Hypothalamus (tissue), 51 donors: Measurements from ENCODE around the gene UBIAD1.
"Not testable (repeated sequence)": the region's sequence is repeated elsewhere in the genome, so short reads cannot be mapped to it uniquely, and the experiment has no call there.

Experiments used
- DNase-seq, 51 donors: peaks; one replicate each; lab custom pipeline; 2025; lab: John Stamatoyannopoulos, UW

UBIAD1 gene

GRCh38 chr1:11272832-11273594 lies at the start of gene UBIAD1:
TSS of gene UBIAD1 (plus strand) at chr1:11273198. CDS start at chr1:11273532, 334 bp downstream.
- DNase-seq, result peak; percentile 44 to 96 (median 83)

- no peak for DNase-seq
Observed at GRCh38 chr1:11227106-11228077, 45.6 kb upstream of the UBIAD1 start.

GRCh38 chr1:11229203-11229602 lies 43.8 kb upstream of the UBIAD1 start:
- DNase-seq, result no peak

DNA sequence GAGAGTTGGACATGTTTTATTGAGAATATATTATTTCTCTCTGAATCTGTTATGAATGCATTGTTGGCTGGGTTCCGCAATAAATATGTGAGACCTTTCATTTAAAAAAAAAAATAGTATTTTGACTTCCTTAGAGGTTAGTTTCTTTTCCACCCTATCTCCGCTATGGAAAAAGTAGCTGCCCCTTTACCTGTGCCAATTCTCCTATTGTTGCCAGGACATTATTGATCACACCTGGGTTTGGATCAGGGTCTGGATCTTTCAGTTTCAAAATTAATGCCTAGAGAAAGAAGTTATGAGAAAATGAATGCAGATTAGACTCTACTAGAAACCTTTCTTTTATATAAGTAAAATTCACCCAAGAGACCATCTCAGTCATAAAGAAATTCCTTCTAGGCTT lies 39.8 kb upstream of the UBIAD1 start:
- DNase-seq, result no peak

DNA sequence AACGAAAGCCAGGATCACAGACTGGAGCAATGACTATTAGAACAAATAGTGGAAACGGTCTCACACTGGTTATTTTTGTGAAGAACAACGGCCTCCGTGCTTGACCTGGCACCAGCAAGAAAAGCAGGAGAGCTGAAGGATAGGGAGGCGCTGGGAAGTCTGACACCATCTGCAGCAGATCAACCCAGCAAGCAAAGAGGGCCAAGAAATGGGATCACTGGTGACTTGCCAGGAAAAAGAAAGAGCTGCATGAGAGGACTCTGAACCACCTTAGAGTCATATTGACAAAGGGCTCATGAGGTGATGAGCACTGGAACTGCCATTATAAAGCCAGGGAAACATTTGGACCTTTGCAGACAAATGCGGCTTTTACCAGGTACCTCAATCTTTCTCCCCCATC lies 35.6 kb upstream of the UBIAD1 start:
- no peak for DNase-seq

- DNase-seq, result no peak
Observed at GRCh38 chr1:11238311-11238710, 34.7 kb upstream of the UBIAD1 start.

- DNase-seq, result no peak
Observed at GRCh38 chr1:11245248-11245647, 27.8 kb upstream of the UBIAD1 start.

- no peak for DNase-seq
Observed at GRCh38 chr1:11245904-11246719, 26.9 kb upstream of the UBIAD1 start.

GRCh38 chr1:11248169-11248568 lies 24.8 kb upstream of the UBIAD1 start:
- no peak for DNase-seq

- DNase-seq, result no peak
Observed at GRCh38 chr1:11252538-11252937, 20.5 kb upstream of the UBIAD1 start.

DNA sequence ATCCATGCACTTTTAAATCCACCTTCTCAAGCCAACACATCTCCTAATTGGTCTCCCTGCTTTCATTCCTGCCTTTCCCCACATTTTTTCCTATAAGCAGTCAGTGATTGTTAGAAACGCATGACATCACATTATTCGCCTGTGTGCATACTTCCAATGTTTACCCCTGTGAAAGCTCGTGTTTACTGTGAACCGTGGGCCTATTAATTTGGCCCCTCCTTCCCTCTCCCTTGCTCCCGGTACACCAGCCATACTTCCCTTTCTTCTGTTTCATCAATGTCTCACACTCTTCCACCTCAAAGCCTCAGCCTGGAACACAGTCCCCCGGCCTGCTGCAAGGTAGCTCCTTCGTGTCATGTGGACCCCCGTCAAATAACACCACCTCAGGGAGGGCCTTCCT lies 19.8 kb upstream of the UBIAD1 start:
- no peak for DNase-seq

DNA sequence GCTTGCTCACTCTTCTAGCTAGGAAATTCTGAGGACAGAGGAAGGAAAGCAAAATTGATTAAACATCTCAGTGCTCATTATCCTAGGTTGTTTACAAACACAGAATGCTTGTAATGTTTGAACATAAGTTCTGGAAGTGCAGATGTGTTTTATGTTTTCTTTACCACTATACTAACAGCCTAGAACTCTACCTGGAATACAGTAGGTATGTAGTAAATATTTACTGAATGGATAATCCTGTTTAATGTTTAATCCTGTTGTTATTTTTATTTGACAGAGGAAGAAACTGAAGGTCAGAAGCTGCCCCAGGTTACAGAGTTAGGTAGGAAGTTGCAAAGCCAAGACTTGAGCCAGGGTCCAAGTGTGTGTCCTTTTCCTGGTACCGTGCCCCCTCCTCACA lies 16.7 kb upstream of the UBIAD1 start:
- no peak for DNase-seq

DNA sequence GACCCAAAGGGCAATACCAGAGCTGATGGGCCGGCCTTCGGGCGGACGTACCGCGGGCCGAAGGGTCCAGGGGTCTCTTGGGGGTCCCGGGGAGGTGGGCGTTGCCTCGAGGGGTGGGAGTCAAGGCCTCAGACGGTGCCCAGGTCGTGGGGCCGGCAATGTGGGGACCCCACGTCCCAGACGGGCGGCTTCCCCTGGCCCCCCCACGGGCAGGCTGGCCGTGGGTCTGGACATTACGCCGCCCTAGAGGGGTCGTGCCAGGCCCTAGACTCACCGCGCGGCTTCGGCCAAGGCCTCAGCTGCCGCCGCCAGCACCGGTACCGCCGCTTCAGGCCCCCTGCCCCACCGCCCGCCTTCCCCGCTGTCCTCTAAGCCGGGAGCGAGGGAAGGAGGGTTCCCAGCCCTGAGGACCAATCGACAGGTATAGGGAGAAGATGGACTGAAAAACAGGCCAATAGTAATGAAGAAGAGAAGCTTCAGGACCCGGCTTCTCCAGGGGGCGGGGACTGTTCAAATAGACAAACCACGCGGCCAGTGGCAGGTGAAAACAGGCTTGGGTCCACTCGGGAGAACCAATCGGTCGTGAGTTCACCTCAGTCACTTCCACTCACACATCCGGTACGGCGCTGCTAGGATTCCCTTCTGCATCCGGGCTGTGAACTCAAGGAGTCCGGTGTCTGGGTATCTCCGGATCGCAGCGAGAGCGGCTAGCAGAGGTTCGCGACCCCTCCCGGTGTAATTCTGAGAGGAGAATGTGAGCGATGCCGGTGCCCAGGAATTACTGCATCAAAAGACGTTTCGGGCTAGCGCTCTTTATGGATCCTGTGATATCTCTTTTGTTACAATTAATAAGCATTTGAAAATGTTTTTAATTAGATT lies 10.6 kb upstream of the UBIAD1 start, which contains the start of gene MTOR:
Gene MTOR, minus strand, starts transcription at position 381 of the 879 bp plus-strand sequence. CDS start 3,142 bp downstream, outside the sequence.
- DNase-seq, result peak; percentile 68 to 100 (median 97)

- no peak for DNase-seq
Observed at GRCh38 chr1:11266268-11267074, 6.5 kb upstream of the UBIAD1 start.

GRCh38 chr1:11267350-11268337 lies 5.4 kb upstream of the UBIAD1 start:
- not testable (repeated sequence) for DNase-seq

- DNase-seq, result no peak
Observed at GRCh38 chr1:11272544-11272831, 510 bp upstream of the UBIAD1 start.

DNA sequence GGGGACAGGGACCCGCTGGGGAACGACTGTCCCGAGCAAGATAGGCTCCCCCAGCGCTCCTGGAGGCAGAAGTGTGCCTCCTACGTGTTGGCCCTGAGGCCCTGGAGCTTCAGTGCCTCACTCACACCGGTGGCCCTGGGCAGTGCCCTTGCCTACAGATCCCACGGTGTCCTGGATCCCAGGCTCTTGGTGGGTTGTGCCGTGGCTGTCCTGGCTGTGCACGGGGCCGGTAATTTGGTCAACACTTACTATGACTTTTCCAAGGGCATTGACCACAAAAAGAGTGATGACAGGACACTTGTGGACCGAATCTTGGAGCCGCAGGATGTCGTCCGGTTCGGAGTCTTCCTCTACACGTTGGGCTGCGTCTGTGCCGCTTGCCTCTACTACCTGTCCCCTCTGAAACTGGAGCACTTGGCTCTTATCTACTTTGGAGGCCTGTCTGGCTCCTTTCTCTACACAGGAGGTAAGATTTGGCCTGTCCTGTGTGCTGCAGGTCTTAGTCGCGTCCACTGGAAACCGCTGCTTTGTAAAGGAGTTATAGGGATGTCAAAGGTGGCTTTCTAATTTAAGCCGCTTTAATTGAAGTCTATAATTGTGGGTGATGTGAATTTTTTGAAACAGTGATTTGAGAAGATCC lies 717 bp downstream of the UBIAD1 start:
- DNase-seq, result peak in 2 of 51 donors; percentile 37 to 57
